ENCODE data around the gene ANKRD44. TPM values are rescaled to one million over a fixed set of nuclear protein-coding genes. Genes with fewer than 3 reads are reported as not detected.

Gene ANKRD44
- total RNA-seq, 2 donors from 2014 or later = 7.0 to 10.1 TPM

DNA sequence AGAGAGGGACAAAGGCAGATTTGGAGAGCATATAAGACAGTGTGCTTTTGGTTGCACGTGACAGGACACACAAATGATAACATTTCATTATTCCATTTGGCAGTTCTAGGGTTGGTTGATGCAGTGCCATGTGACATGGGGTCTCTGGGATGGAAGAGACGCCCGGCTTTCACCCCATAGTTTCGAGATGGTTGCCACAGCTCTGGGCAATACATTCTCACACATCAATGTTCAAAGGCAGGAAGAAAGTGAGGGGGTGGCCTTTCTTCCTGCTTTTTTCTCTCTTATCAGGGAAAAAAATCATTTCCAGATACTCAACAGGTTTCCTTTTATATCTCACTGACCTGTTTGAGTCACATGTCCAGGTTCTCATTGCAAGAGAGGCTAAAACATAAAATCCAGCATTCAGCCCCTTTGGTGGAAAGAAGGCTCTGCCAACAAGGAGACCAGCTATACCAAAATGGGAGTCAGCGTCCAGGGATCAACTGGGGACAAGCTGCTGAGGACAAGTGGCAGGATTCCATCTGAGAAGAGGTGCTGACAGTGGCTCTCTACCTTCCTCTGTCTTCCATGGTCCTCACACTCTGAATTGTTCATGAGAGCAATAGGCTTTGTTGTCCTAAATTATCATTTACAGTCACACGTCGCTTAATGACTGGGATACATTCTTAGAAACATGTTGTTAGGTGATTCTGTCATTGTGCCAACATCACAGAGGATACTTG lies 29.1 kb upstream of the ANKRD44 start:
- H3K27ac ChIP-seq = no peak overlapping the region
- no peak for TF ChIP-seq CTCF (IDR thresholded peaks at IDR 0.05)
- H3K9me3 ChIP-seq = no peaks in the 10 kb centered on the region
- H3K27me3 ChIP-seq = no peaks in the 10 kb centered on the region
- H3K4me3 ChIP-seq = no peak overlapping the region
- peaks cover 0 to 6% of the 10 kb centered on the region in 2 donors for H3K4me1 ChIP-seq
- H3K36me3 ChIP-seq = no peaks in the 10 kb centered on the region
- no peak for DNase-seq (ENCODE audit: low spot score)

- DNase-seq (ENCODE audit: low spot score) = no peak
- H3K9me3 ChIP-seq = no peaks in the 10 kb centered on the region
- no peaks in the 10 kb centered on the region for H3K27me3 ChIP-seq
- TF ChIP-seq CTCF (IDR thresholded peaks at IDR 0.05) = no peak
- no peak overlapping the region for H3K27ac ChIP-seq
- no peaks in the 10 kb centered on the region for H3K36me3 ChIP-seq
- H3K4me1 ChIP-seq = peaks cover 0 to 6% of the 10 kb centered on the region in 2 donors
- H3K4me3 ChIP-seq = no peak overlapping the region
Measured at GRCh38 chr2:197339016-197339415, 28.4 kb upstream of the ANKRD44 start.

DNA sequence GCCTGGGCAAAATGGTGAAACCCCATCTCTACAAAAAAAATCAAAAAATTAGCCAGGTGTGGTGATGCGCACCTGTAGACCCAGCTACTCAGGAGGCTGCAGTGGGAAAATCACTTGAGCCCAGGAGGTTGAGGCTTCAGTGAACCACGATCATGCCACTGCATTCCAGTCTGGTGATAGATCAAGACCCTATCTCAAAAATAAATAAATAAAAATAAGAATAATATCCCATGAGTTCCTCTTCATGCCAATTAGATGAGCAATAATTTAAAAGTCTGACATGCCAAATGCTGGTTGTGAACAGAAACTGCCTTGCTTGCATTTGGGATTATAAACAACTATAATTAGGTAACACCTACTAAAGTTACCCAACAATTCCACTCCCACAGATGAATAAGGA lies 22.1 kb upstream of the ANKRD44 start:
- Histone ChIP-seq H3K4me1 (no peaks in the 10 kb centered on the region), H3K27ac (no peak overlapping the region), H3K9me3 (no peaks in the 10 kb centered on the region), H3K4me3 (no peak overlapping the region), H3K27me3 (no peaks in the 10 kb centered on the region), H3K36me3 (no peaks in the 10 kb centered on the region)
- DNase-seq (ENCODE audit: low spot score) = no peak
- no peak for TF ChIP-seq CTCF (IDR thresholded peaks at IDR 0.05)

DNA sequence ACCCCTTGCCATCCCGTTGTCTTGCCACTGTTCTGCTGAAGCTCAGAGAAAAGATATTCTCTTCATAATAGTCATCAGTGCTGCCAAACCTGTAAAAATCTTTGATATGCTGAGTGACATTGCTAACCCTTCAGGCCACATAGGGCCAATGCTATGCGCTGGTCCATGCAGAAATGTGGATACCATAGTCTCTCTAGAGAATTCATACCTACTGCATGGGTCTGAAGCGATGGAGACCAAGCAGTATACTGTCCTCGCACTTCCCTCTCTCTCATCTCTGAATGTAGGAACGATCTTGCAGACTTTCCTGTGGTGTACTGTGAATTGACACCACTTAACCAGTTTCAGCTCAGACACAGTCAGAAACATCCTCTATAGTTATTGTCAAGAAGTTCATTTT lies 17.9 kb upstream of the ANKRD44 start:
- Histone ChIP-seq H3K27me3 (no peaks in the 10 kb centered on the region), H3K4me1 (no peaks in the 10 kb centered on the region), H3K27ac (no peak overlapping the region), H3K4me3 (no peak overlapping the region), H3K9me3 (no peaks in the 10 kb centered on the region), H3K36me3 (no peaks in the 10 kb centered on the region)
- no peak for DNase-seq (ENCODE audit: low spot score)
- TF ChIP-seq CTCF (IDR thresholded peaks at IDR 0.05) = no peak

GRCh38 chr2:197327472-197328098 lies 17.0 kb upstream of the ANKRD44 start:
- DNase-seq (ENCODE audit: low spot score) = no peak
- TF ChIP-seq CTCF (IDR thresholded peaks at IDR 0.05) = no peak
- no peaks in the 10 kb centered on the region for H3K4me1 ChIP-seq
- no peaks in the 10 kb centered on the region for H3K36me3 ChIP-seq
- H3K9me3 ChIP-seq = no peaks in the 10 kb centered on the region
- no peaks in the 10 kb centered on the region for H3K27me3 ChIP-seq
- no peak overlapping the region for H3K4me3 ChIP-seq
- no peak overlapping the region for H3K27ac ChIP-seq

All from right atrium auricular region (tissue), 2 donors.